Activated T-cell treated with anti-CD3 and anti-CD28 coated beads for 24 hours (primary cell): ENCODE measurements around the gene CANX.

ENCODE experiments used
- DNase-seq: peaks from one replicate; pipeline ENCODE4 v3.0.0-alpha.2; 2020; ENCODE audit warnings: low read depth

Gene CANX

DNA sequence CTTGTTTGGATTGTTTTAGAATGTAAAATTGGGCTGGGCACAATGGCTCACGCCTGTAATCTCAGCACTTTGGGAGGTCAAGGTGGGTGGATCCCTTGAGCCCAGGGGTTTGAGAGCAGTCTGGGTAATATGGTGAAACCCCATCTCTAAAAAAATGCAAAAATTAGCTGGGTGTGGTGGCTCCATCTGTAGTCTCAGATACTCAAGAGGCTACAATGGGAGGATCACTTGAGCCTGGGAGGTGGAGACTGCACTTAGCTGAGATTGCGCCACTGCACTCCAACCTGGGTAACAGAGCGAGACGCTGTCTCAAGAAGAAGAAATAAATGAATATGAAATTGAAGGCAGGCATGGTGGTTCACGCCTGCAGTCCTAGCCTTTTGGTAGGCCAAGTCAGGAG is 55.2 kb downstream of the CANX start:
- no peak for DNase-seq

DNA sequence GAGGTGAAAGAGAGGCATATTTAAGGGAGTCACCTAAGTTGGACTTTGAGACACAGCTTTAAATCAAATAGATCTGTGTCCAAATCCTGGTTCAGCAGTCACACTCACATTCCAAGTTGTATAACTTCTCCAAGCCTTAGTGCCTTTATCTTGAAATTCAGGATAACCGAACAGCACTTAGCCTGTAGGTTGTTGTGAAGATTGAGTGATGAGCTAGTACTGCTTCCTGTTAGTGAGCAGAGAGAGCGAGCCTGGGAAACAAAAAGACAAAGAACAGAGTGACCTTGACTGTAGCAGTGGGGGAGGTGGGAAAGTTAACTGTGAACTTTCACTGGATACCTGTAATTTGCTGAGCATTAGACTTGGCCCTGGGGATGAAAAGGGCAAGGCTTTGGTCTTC is 56.3 kb downstream of the CANX start:
- no peak for DNase-seq

DNA sequence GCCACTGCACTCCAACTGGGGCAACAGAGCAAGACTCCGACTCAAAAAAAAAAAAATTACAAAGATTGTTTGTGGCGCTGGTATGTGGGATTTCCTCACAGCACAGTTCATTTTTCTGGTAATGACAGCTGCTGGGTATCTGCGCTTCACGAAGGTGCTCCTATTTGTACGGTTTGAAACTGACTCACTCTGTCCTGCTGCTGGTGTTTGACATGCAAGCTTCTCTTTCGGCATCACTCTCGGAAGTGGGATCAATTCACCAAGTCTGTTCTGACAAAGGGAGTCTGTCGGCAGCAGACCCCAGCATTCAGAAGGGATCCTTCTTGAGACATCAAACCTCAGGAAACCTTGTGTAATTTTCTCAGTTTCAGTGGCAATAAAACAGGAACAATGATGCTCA is 60.2 kb downstream of the CANX start:
- DNase-seq, result no peak

DNA sequence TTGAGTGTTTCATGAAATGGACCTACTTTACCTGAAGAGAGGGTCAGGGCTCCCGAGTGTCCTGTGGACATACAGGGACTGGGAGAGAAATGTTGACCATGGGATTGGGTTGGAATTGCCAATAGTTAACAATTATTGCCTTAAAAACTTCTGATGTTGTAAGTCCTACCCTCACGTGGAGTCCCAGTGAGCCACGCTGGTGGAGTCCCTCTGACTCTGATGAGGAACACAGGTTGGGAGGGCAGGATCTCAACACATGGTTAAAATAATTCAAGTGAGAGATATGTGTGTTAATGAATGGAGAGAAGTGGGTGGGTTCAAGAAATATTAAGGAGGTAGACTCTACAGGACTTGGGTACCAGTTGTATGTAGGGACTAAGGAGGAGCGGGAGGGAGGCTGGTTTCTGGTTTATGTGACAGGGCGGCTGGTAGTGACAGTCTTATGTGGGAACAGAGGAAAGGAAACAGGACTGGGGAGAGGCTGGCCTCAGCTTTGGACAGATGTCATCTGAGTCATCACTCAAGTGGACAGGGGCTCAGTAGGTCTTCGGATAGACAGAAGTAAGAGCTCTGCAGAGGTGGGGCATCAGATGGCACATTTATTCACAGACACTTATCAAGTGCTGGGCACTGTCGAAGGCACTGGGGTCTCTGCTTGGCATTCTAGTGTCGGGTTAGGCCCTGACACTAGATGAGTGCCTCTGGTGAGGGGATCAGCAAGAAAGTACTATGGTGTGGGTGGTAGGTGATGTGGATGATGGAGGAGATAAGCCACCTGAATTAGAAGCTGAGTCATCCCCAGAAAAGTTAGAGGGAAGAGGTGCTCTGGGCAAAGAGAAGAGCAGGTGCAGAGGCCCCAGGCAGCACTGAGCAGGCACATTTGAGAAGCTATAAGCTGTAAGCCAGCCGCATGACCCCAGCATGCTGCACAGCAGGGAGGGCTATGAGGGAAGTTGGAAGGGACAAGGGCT is 61.1 kb downstream of the CANX start:
- peak; percentile 20 for DNase-seq

DNA sequence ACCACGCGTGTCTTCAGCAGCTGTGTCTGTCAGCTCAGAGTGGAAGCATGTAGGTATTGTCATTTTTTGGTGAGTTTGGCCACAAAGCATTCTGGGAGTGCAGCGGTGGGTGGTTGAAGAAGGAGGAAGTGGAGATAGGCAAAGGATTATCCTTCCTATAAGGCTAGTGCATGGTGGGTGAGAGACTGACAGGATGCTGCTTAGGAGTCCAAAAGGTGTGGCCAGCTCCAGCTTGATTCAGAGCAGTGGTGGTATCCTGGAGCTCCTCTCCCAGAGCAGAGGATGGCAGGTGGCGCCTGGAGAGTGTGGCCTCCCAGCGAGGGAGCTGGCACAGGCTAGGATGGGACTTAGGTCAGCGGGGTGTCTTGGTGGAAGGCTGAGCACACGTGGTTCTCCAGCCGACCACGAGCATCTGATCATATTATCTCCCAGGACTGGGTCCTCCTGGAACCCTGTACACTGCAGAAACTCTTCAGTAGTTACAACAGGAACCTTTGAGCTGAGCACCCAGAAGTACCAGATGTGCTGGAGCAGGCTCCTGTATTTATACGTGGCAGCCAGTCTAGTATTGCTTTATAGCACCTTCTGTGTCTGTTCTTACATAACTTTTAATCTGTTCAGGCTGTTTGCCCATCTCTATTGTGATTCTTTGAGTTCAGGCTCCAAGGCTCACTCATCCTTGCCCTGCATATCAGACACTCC is 63.5 kb downstream of the CANX start:
- no peak for DNase-seq

DNA sequence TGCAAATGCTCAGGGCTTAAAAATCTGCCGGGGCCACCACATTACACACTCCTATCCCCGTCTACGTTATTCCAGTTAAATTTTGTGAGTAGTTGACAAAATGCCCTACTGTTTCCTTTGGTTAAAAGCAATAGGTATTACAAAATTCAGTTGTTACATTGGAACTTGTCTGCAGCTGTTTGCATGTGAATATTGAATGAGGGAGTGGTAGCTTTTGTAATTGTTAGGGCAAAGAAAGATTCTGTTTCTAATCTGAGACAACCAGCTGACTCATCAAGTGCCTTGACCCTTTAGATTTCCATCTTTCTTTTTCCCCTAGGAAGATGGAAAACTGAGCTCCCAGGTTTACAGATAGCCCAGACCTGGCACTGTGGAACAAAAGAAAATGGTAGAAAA is 64.0 kb downstream of the CANX start:
- DNase-seq, result no peak

DNA sequence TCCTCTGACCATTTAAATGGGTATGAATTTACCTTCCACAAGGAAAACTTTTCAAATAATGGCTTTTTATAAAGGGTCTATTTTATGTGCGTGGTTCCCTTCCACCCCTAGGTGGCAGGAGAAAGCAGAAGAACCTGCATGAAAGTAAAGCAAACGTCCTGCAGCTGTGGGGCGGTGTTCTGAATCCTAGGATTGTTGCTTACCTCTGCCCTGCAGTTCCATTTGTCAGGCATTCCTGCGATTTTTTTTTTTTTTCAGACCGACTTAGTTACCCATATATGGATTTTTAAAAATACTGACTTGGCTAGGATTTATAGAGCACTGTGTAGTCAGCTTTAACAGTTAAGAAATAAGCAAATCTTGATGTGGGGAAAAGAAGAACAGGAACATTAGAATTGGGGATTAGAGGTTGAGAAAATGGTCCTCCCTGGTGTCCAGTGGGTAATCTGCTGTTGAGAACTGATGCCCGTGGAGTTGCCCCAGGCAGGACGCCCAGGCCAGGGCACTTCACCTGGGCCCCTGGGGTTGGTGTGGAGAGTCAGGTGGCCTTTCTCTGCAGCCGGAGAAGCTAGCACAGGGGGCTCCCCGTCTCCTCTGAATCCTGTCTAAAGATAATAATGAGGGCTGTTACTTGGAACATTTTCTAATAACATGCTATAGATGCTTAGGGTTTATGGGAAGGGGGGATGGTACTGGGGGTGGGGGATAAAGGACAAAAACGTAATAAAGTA is 64.6 kb downstream of the CANX start:
- peak; percentile 19 for DNase-seq

DNA sequence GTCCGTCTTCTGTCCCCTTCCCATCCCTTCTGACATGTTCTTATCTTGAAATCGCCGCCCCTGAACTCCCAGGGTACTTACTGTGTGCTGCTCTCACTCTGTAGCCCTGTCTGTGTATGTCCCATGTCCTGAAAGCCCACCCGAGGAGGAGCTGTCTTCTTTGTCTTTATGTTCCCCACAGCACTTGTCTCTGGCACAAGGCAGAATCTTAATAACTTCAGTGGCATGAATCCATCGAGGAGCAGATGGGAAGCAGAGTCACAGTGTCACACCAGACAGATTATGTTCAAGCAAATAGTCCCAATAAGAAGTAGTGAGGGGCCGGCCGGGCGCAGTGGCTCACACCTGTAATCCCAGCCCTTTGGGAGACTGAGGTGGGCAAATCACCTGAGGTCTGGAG is 65.3 kb downstream of the CANX start:
- DNase-seq, result no peak

DNA sequence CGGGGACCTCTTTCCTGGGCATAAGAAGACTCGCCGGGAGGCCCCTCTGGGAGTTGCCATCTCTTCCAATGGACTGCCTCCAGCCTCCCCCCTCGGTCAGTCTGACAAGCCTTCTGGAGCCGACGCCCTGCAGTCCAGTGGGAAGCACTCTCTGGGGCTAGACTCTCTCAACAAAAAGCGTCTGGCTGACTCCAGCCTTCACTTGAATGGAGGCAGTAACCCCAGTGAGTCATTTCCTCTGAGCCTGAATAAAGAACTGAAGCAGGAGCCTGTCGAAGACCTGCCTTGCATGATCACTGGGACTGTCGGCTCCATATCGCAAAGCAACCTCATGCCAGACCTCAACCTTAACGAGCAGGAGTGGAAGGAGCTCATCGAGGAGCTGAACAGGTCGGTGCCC is 66.6 kb downstream of the CANX start:
- no peak for DNase-seq

DNA sequence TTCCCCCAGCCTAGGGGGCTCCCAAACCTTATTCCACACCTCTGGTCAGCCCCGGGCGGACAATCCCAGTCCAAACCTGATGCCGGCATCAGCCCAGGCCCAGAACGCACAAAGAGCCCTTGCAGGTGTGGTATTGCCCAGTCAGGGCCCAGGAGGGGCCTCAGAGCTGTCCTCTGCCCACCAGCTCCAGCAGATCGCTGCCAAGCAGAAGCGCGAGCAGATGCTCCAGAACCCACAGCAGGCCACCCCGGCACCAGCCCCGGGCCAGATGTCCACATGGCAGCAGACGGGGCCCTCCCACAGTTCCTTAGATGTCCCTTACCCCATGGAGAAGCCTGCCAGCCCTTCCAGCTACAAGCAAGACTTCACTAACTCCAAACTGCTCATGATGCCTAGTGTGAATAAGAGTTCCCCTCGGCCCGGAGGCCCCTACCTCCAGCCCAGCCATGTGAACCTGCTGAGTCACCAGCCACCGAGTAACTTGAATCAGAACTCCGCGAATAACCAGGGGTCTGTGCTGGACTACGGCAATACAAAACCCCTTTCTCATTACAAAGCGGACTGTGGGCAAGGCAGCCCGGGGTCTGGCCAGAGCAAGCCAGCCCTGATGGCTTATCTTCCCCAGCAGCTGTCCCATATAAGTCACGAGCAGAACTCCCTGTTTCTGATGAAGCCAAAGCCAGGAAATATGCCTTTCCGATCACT is 67.4 kb downstream of the CANX start:
- DNase-seq, result no peak

DNA sequence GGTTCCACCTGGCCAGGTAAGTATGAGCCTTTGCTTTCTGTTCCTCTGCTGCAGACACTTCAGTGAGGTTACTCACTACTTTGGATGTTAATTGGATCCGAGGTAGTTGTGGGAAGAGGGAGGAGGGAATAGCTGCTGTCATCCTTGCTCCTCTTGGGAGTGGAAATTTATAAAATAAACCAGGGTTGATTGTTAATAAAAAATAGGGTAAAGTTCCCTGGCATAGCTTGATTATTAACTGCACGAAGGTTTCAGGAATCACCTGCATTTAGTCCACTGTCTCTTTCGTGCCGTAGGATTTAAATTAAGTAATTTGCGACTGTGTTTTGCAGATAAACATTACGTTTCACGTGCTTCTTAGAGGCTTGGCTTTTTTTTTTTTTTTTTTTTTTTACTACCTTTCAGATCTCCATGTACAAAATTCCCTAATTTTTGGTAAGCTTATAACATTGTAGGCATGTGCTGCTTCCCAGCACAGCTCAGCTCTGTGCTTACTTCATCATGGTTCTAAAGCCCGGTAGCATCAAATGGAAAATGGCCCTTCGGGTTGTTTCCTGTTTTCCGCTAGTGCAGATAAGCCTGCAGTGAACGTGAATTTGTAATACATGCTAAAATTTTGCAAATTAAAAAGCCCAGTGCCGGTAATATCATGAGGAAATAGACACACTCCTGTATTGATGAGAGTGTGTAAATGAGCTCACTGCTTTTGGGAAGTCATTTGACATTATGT is 68.1 kb downstream of the CANX start:
- no peak for DNase-seq

DNA sequence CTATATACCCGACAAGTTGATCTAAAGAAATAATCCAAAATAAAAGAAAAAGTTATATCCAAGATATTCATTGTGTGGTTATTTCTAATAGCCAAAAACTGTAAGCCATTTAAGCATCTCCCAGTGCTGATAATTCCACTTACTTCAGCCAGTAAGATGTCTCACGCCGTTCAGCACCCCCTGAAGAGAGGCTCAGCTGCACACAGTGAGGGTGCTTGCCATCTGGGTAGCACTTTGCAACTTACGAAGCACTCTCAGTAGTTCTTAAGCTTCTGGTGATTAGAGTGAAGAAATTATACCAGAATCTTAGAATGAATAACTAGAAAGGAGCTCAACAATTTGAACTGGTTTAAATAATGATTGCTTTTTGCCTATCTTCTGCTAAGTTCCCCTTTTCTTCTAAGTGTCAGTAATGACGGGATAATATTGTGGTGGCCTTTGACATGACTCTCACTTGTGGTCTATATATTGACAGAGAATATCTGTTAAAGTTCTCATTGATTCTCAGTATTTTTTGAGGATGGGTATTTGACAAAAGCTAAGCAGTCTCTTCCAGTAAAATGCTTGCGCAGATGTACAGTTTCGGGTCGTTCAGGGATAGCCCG is 68.8 kb downstream of the CANX start:
- no peak for DNase-seq

DNA sequence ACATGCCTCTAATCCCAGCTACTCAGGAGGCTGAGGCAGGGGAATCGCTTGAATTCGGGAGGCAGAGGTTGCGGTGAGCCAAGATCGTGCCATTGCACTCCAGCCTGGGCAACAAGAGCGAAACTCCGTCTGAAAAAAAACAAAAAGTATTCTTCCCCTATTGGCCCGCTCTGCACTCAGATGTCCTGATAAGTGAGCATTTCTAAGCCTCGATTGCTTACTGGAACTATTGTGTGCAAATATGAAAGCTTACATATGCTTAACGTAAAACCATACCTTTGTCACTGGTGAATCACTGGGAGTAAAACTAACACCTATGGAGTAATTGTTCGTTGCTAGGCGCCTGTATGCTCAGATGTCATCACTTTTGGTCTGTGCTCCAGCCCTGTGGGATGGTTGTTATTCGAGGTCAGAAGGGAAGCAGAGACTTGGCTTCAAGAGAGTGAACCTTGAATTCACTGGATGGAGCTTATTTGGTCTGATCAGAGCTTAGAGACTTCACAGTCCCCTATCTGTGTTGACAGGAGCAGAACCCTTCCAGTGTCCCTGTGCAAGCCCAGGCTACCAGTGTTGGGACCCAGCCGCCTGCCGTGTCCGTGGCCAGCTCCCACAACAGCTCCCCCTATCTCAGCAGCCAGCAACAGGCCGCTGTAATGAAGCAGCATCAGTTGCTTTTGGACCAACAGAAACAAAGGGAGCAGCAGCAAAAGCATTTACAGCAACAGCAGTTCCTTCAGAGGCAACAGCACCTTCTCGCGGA is 69.7 kb downstream of the CANX start:
- DNase-seq, result no peak

DNA sequence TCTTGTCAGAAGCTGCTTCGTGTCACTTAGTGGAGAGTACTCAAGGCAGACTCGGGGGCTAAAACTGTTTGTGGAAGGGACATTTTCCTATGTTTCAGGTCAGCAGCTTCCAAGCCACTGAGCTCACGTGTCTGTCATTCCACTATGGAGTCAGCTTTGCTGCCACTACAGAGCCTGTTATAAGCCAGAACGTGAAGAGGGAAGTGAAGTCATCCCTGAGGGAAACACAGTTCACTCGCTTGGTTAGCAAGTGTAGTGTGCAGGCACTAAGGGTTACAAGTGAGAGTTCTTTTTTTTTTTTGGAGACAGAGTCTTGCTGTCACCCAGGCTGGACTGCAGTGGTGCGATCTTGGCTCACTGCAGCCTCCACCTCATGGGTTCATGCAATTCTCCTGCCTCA is 70.5 kb downstream of the CANX start:
- no peak for DNase-seq

DNA sequence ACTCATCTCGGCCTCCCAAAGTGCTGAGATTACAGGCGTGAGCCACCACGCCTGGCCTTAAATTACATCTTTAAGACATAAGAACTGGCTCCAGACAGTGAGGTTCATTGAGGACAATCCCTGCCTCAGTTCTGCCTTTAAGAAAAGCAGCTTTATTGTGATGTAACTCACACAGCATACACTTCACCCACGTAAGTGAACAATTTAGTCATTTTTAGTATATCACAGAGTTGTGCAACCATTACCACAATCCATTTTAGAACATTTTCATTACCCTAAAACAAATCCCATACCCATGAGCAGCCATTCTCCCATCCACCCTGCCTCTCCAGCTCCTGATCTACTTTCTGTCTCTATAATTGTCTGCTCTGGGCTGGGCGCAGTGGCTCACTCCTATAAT is 71.0 kb downstream of the CANX start:
- DNase-seq, result no peak

DNA sequence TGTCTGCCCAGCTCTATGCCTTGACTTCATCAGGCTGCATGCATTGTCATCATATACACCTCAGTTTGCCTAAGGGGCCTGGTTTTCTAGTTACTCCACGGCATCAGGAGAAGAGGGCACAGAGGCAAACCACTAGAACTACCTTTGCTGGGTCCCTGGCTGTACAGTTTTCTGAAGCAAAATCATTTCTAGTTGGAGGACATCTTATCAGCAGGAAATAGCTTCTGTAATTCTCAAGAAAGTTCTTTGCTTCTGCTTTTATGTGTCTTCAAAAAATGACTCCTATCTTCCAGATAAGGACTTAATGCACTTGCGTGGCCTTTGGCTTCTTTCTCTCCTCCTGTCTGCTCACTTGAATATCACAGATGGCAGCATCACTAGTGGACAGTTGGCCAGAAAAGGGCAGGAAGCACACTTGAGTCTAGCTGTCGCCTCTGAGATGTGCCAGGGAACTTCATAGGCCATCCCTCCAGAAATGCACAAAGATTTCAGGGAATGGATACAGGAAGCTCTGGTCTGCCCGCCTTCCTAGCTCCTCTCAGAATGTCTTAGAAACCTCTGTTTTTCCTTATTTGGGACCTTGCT is 72.6 kb downstream of the CANX start:
- DNase-seq, result no peak

DNA sequence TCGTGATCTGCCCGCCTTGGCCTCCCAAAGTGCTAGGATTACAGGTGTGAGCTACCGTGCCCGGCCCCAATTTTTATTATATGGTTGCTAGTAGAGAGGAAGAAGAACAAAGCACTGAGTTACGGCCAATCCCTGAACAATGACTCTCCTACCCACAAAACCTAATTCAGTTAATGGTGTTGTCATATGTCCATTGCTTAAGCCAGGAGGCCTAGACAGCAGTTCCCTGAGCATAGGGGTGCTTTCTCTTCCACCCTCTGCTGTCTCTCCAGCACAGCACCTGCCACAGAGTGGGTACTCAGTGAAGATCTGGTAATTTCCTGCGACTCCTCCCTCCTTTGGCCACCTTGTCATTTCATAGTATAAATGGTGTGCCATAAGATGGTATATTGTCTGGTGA is 73.6 kb downstream of the CANX start:
- DNase-seq, result no peak

DNA sequence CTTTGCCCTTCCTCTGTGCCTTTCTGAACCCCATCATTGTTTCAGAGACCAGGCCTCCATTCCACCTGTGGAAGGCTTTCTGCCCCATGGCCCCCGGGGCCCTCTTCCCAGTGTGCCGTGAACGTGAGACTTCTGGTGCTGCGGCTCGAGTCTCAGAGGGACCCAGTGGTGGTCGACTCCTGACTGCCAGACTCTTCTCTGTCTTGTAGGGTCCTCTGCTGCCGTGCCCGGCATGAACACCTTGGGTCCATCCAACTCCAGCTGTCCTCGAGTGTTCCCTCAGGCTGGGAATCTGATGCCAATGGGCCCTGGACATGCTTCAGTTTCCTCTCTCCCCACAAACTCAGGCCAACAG is 74.9 kb downstream of the CANX start:
- no peak for DNase-seq

DNA sequence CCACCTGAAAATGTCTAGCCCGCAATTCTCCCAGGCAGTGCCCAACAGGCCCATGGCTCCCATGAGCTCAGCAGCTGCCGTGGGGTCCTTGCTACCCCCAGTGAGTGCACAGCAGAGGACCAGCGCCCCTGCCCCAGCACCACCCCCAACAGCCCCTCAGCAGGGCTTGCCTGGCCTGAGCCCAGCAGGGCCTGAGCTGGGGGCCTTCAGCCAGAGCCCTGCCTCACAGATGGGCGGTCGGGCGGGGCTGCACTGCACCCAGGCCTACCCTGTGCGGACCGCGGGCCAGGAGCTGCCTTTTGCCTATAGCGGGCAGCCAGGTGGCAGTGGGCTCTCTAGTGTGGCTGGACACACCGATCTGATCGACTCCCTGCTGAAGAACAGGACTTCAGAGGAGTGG is 75.7 kb downstream of the CANX start:
- DNase-seq, result no peak

DNA sequence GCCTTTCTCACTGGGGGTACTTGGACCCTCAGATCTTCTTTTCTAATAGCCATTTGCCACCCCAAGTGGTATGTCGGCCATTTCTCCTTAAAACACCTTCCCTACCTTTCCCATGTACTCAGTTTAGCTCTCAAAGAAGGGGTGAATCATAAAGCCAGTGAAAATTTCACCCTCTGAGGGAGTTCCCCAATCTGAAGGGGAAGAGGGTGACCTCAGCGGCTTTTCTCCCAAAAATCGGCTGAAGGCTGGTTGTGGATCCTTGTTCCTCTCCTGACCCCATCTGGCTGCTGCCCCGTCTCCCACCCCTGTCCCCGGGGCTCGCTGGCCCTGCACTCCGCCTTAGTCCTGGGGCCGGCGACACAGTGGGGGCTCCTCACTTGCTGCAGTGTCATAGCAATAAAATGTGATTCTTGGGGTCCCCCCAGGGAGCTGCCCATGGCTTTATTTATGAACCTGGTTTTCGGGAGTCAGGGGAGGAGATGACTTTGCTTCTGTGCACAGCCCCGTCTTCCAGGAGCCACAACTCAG is 77.7 kb downstream of the CANX start:
- no peak for DNase-seq
